ES-I3 (cell line): ENCODE measurements around the gene IGF1R.

Source experiments
- H3K36me3 ChIP-seq: 2 replicates; pipeline ENCODE4 v1.6.1; 2013; ENCODE audit warnings: mild to moderate bottlenecking, low read length, control low read depth, moderate library complexity; ENCODE audit not compliant: insufficient read depth
- H3K4me1 ChIP-seq: 2 replicates; pipeline ENCODE4 v1.6.1; 2013; ENCODE audit warnings: mild to moderate bottlenecking, control low read depth, low read length; ENCODE audit not compliant: insufficient read depth
- H3K9ac ChIP-seq: 2 replicates; pipeline ENCODE4 v1.6.1; 2013; ENCODE audit warnings: low read depth, mild to moderate bottlenecking, low read length, moderate library complexity
- H3K9me3 ChIP-seq: 2 replicates; pipeline ENCODE4 v1.6.1; 2013; ENCODE audit warnings: mild to moderate bottlenecking, low read length, moderate library complexity; ENCODE audit not compliant: control insufficient read depth, insufficient read depth

Gene IGF1R

GRCh38 chr15:98654790-98655360 is 6.5 kb downstream of the IGF1R start:
- H3K9ac ChIP-seq, result no peak overlapping the region
- H3K9me3 ChIP-seq, result no peaks in the 10 kb centered on the region
- H3K4me1 ChIP-seq, result peaks cover 45% of the 10 kb centered on the region
- no peaks in the 10 kb centered on the region for H3K36me3 ChIP-seq

- Histone ChIP-seq H3K36me3 (no peaks in the 10 kb centered on the region), H3K4me1 (peaks cover 51% of the 10 kb centered on the region), H3K9me3 (no peaks in the 10 kb centered on the region), H3K9ac (no peak overlapping the region)
These were observed 7.4 kb downstream of the IGF1R start for GRCh38 chr15:98655732-98656131.

GRCh38 chr15:98657721-98658120 is 9.4 kb downstream of the IGF1R start:
- peaks cover 48% of the 10 kb centered on the region for H3K4me1 ChIP-seq

GRCh38 chr15:98658831-98659699 is 10.7 kb downstream of the IGF1R start:
- Histone ChIP-seq H3K36me3 (no peaks in the 10 kb centered on the region), H3K9ac (no peak overlapping the region), H3K9me3 (no peaks in the 10 kb centered on the region), H3K4me1 (peaks cover 39% of the 10 kb centered on the region)

More at GRCh38 chr15:98657721-98658120, 9.4 kb downstream of the IGF1R start:
- Histone ChIP-seq H3K36me3 (no peaks in the 10 kb centered on the region), H3K9me3 (no peaks in the 10 kb centered on the region), H3K9ac (no peak overlapping the region)

GRCh38 chr15:98660055-98660454 is 11.7 kb downstream of the IGF1R start:
- H3K9ac ChIP-seq, result no peak overlapping the region
- peaks cover 31% of the 10 kb centered on the region for H3K4me1 ChIP-seq
- no peaks in the 10 kb centered on the region for H3K36me3 ChIP-seq
- no peaks in the 10 kb centered on the region for H3K9me3 ChIP-seq

- Histone ChIP-seq H3K4me1 (peaks cover 52% of the 10 kb centered on the region), H3K9ac (no peak overlapping the region), H3K9me3 (no peaks in the 10 kb centered on the region), H3K36me3 (no peaks in the 10 kb centered on the region)
These were observed 14.7 kb downstream of the IGF1R start for GRCh38 chr15:98663045-98663444.

GRCh38 chr15:98663606-98664005 is 15.3 kb downstream of the IGF1R start:
- Histone ChIP-seq H3K9ac (no peak overlapping the region), H3K4me1 (peaks cover 52% of the 10 kb centered on the region), H3K36me3 (no peaks in the 10 kb centered on the region), H3K9me3 (no peaks in the 10 kb centered on the region)

GRCh38 chr15:98666441-98666840 is 18.1 kb downstream of the IGF1R start:
- H3K36me3 ChIP-seq, result no peaks in the 10 kb centered on the region
- H3K9me3 ChIP-seq, result no peaks in the 10 kb centered on the region
- no peak overlapping the region for H3K9ac ChIP-seq
- H3K4me1 ChIP-seq, result peaks cover 59% of the 10 kb centered on the region

GRCh38 chr15:98666841-98667240 is 18.5 kb downstream of the IGF1R start:
- peaks cover 63% of the 10 kb centered on the region for H3K4me1 ChIP-seq
- H3K9ac ChIP-seq, result no peak overlapping the region
- no peaks in the 10 kb centered on the region for H3K36me3 ChIP-seq
- no peaks in the 10 kb centered on the region for H3K9me3 ChIP-seq

- Histone ChIP-seq H3K36me3 (no peaks in the 10 kb centered on the region), H3K9me3 (no peaks in the 10 kb centered on the region), H3K4me1 (peaks cover 69% of the 10 kb centered on the region), H3K9ac (no peak overlapping the region)
These were observed 19.3 kb downstream of the IGF1R start for GRCh38 chr15:98667521-98668179.

- Histone ChIP-seq H3K36me3 (no peaks in the 10 kb centered on the region), H3K9ac (no peak overlapping the region), H3K4me1 (peaks cover 78% of the 10 kb centered on the region), H3K9me3 (no peaks in the 10 kb centered on the region)
These were observed 20.4 kb downstream of the IGF1R start for GRCh38 chr15:98668566-98669308.

GRCh38 chr15:98669638-98670037 is 21.3 kb downstream of the IGF1R start:
- Histone ChIP-seq H3K36me3 (no peaks in the 10 kb centered on the region), H3K9me3 (no peaks in the 10 kb centered on the region), H3K9ac (no peak overlapping the region), H3K4me1 (peaks cover 85% of the 10 kb centered on the region)

- Histone ChIP-seq H3K9ac (peak overlapping the region; percentile 9; the same call in 1 of the 2 replicates), H3K36me3 (no peaks in the 10 kb centered on the region), H3K4me1 (peaks cover 76% of the 10 kb centered on the region), H3K9me3 (no peaks in the 10 kb centered on the region)
These were observed 23.0 kb downstream of the IGF1R start for GRCh38 chr15:98671060-98672008.
